Keratinocyte (primary cell): ENCODE results near the gene RPIA.

Experiments used
- CTCF ChIP-seq, 3 experiments: IDR thresholded peaks in 1 of 3; conservative IDR thresholded peaks in 1 of 3; optimal IDR thresholded peaks in 1 of 3; 2 replicates in 2 of 3; 3 replicates in 1 of 3; pipeline versions ENCODE3 to v1.5.1; 2011; ENCODE audit warnings: low read length in 3 of 3, mild to moderate bottlenecking in 3 of 3, moderate library complexity in 2 of 3, control low read depth in 1 of 3, inconsistent platforms in 1 of 3; ENCODE audit not compliant: insufficient read depth in 2 of 3; ENCODE audit errors: extremely low read depth in 1 of 3
- EZH2 ChIP-seq: IDR thresholded peaks from one replicate; pipeline ENCODE4 v1.6.1; 2012; ENCODE audit warnings: inconsistent platforms, mild to moderate bottlenecking, low read length, moderate library complexity

- TF ChIP-seq CTCF (optimal IDR thresholded peaks at IDR 0.05 in 1 of 3, IDR thresholded peaks at IDR 0.05 in 1 of 3, conservative IDR thresholded peaks at IDR 0.05 in 1 of 3; ENCODE audit: extremely low read depth in 1 of 3, insufficient read depth in 2 of 3, low read length in 3 of 3): no peak
- TF ChIP-seq EZH2: no peak
These were observed 7.2 kb downstream of the RPIA start for GRCh38 chr2:88698498-88699233.
